ENCODE data around the gene PPP1R14C.
A peak's percentile ranks its signal among the peaks of the same experiment; 100 is the strongest.

The PPP1R14C gene

DNA sequence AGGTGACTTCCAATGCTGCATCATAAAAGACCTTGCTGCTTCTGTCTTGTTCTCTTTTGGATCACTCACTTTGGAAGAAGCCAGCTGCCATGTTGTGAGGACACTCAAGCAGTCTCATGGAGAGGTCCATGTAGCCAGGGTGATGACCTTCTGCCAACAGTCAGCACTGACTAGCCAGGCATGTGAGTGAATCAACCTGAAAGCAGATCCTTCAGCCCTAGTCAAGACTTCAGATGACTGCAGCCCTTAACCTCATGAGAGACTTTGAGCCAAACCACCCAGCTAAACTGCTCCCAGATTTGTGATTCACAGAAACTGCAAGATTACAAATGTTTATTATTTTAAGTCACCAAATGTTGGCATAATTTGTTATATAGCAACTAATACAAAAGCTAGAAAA is 140.0 kb downstream of the PPP1R14C start:
- Histone ChIP-seq H3K4me1 (ENCODE audit: control insufficient read depth in 2 of 2, insufficient read depth in 1 of 2, low read depth in 1 of 2, low read length in 2 of 2) (peaks cover 2 to 24% of the 10 kb centered on the region in 2 donors), H3K9me3 (replicated peaks in 1 of 2; ENCODE audit: control insufficient read depth in 2 of 2, insufficient read depth in 1 of 2, low read depth in 1 of 2, low read length in 2 of 2) (peaks cover 4 to 17% of the 10 kb centered on the region in 2 donors), H3K4me2 (ENCODE audit: insufficient read depth, low read length, poor library complexity, severe bottlenecking) (no peak overlapping the region), H2BK15ac (ENCODE audit: low read length) (no peak overlapping the region), H2AFZ (ENCODE audit: low read length) (no peak overlapping the region), H3K79me1 (ENCODE audit: low read depth, low read length) (no peaks in the 10 kb centered on the region), H3K9ac (ENCODE audit: low read depth, low read length, poor library complexity) (no peak overlapping the region), H3K36me3 (replicated peaks in 1 of 2; ENCODE audit: control insufficient read depth in 2 of 2, insufficient read depth in 2 of 2, low read length in 2 of 2) (no peaks in the 10 kb centered on the region), H3K23ac (ENCODE audit: low read depth, low read length, poor library complexity) (no peak overlapping the region), H4K8ac (ENCODE audit: low read depth, low read length) (no peak overlapping the region), H2BK120ac (ENCODE audit: low read depth, low read length) (no peak overlapping the region), H3K18ac (ENCODE audit: low read length) (no peak overlapping the region), H3K14ac (ENCODE audit: low read length) (no peak overlapping the region), H2AK5ac (ENCODE audit: low read depth, low read length) (no peak overlapping the region), H3K4me3 (ENCODE audit: low read length in 2 of 2) (no peak overlapping the region), H3K4ac (ENCODE audit: low read length) (no peak overlapping the region), H3K27me3 (ENCODE audit: control insufficient read depth in 3 of 3, insufficient read depth in 3 of 3, low read depth in 1 of 3, low read length in 3 of 3) (no peaks in the 10 kb centered on the region), H3K27ac (replicated peaks; ENCODE audit: low read length) (no peak overlapping the region), H2BK12ac (ENCODE audit: low read length) (no peak overlapping the region), H4K91ac (ENCODE audit: low read depth, low read length, poor library complexity) (no peak overlapping the region), H2BK5ac (ENCODE audit: low read length) (no peak overlapping the region)
- no peak for DNase-seq (ENCODE audit: low spot score)

DNA sequence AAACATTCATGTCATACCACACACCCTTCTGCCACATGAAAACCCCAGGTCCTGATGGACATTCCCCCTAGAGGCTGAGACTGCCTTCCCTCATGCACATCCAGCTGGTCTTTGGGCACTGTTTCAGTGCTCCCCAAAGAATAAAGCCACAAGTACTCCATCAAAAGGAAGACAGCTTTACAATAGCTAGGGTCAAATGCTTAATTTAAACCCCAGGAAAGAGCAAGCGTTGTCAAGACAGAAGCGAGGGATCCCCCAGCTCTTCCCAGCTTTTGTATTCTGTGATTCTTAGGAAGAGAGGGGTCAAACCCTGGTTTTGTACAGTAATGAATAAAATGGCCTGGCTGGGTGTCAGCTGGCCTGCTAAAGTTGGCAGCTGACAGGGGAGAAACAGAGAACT is 143.6 kb downstream of the PPP1R14C start:
- Histone ChIP-seq H3K4ac (ENCODE audit: low read length) (no peak overlapping the region), H3K9me3 (replicated peaks in 1 of 2; ENCODE audit: control insufficient read depth in 2 of 2, insufficient read depth in 1 of 2, low read depth in 1 of 2, low read length in 2 of 2) (peaks cover 4 to 23% of the 10 kb centered on the region in 2 donors), H2AFZ (ENCODE audit: low read length) (peak overlapping the region; percentile 33), H2BK5ac (ENCODE audit: low read length) (no peak overlapping the region), H4K91ac (ENCODE audit: low read depth, low read length, poor library complexity) (no peak overlapping the region), H2AK5ac (ENCODE audit: low read depth, low read length) (no peak overlapping the region), H3K36me3 (replicated peaks in 1 of 2; ENCODE audit: control insufficient read depth in 2 of 2, insufficient read depth in 2 of 2, low read length in 2 of 2) (no peaks in the 10 kb centered on the region), H2BK15ac (ENCODE audit: low read length) (no peak overlapping the region), H3K27ac (replicated peaks; ENCODE audit: low read length) (no peak overlapping the region), H3K27me3 (ENCODE audit: control insufficient read depth in 3 of 3, insufficient read depth in 3 of 3, low read depth in 1 of 3, low read length in 3 of 3) (no peaks in the 10 kb centered on the region), H3K23ac (ENCODE audit: low read depth, low read length, poor library complexity) (no peak overlapping the region), H2BK120ac (ENCODE audit: low read depth, low read length) (no peak overlapping the region), H2BK12ac (ENCODE audit: low read length) (no peak overlapping the region), H3K4me3 (ENCODE audit: low read length in 2 of 2) (no peak overlapping the region), H3K14ac (ENCODE audit: low read length) (no peak overlapping the region), H4K8ac (ENCODE audit: low read depth, low read length) (no peak overlapping the region), H3K4me2 (ENCODE audit: insufficient read depth, low read length, poor library complexity, severe bottlenecking) (no peak overlapping the region), H3K79me1 (ENCODE audit: low read depth, low read length) (no peaks in the 10 kb centered on the region), H3K18ac (ENCODE audit: low read length) (no peak overlapping the region), H3K4me1 (ENCODE audit: control insufficient read depth in 2 of 2, insufficient read depth in 1 of 2, low read depth in 1 of 2, low read length in 2 of 2) (peaks cover 5 to 22% of the 10 kb centered on the region in 2 donors), H3K9ac (ENCODE audit: low read depth, low read length, poor library complexity) (no peak overlapping the region)
- DNase-seq (ENCODE audit: low spot score) = no peak
- no CpG with 5 or more reads among the region's 2 CpGs for WGBS, 2 donors (ENCODE audit: extremely low coverage in 2 of 2, insufficient read length in 2 of 2, insufficient replicate concordance in 1 of 2)

DNA sequence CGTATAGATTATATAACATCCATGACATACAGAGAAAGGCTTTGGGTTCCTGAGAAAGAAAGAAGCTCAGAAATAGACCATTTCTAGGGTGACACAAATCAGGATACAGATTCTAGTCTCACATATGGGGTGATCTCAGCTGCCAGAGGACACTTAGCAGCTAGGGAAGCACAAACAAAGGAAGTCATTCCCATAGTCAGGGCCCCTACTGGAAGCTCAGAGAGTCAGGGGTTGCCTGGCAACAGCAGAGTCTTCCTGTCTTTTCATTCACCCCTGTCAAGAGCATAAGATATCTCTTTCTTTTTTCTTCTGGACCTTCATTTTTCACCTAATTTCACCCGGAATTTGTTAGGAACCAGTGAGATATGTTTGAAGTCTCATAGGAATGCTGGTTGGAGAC is 144.1 kb downstream of the PPP1R14C start:
- Histone ChIP-seq H3K27ac (replicated peaks; ENCODE audit: low read length) (no peak overlapping the region), H3K4me1 (ENCODE audit: control insufficient read depth in 2 of 2, insufficient read depth in 1 of 2, low read depth in 1 of 2, low read length in 2 of 2) (peaks cover 5 to 22% of the 10 kb centered on the region in 2 donors), H3K14ac (ENCODE audit: low read length) (no peak overlapping the region), H3K4me2 (ENCODE audit: insufficient read depth, low read length, poor library complexity, severe bottlenecking) (no peak overlapping the region), H3K18ac (ENCODE audit: low read length) (no peak overlapping the region), H2BK15ac (ENCODE audit: low read length) (no peak overlapping the region), H4K8ac (ENCODE audit: low read depth, low read length) (no peak overlapping the region), H3K79me1 (ENCODE audit: low read depth, low read length) (no peaks in the 10 kb centered on the region), H3K27me3 (ENCODE audit: control insufficient read depth in 3 of 3, insufficient read depth in 3 of 3, low read depth in 1 of 3, low read length in 3 of 3) (no peaks in the 10 kb centered on the region), H3K4me3 (ENCODE audit: low read length in 2 of 2) (no peak overlapping the region), H2BK12ac (ENCODE audit: low read length) (no peak overlapping the region), H4K91ac (ENCODE audit: low read depth, low read length, poor library complexity) (no peak overlapping the region), H3K9ac (ENCODE audit: low read depth, low read length, poor library complexity) (no peak overlapping the region), H2BK120ac (ENCODE audit: low read depth, low read length) (no peak overlapping the region), H2BK5ac (ENCODE audit: low read length) (no peak overlapping the region), H2AK5ac (ENCODE audit: low read depth, low read length) (no peak overlapping the region), H3K9me3 (replicated peaks in 1 of 2; ENCODE audit: control insufficient read depth in 2 of 2, insufficient read depth in 1 of 2, low read depth in 1 of 2, low read length in 2 of 2) (peaks cover 4 to 23% of the 10 kb centered on the region in 2 donors), H2AFZ (ENCODE audit: low read length) (peak overlapping the region; percentile 33), H3K23ac (ENCODE audit: low read depth, low read length, poor library complexity) (no peak overlapping the region), H3K36me3 (replicated peaks in 1 of 2; ENCODE audit: control insufficient read depth in 2 of 2, insufficient read depth in 2 of 2, low read length in 2 of 2) (no peaks in the 10 kb centered on the region), H3K4ac (ENCODE audit: low read length) (no peak overlapping the region)
- DNase-seq (ENCODE audit: low spot score) = no peak
- WGBS, 2 donors (ENCODE audit: extremely low coverage in 2 of 2, insufficient read length in 2 of 2, insufficient replicate concordance in 1 of 2) = no CpG with 5 or more reads among the region's 2 CpGs

DNA sequence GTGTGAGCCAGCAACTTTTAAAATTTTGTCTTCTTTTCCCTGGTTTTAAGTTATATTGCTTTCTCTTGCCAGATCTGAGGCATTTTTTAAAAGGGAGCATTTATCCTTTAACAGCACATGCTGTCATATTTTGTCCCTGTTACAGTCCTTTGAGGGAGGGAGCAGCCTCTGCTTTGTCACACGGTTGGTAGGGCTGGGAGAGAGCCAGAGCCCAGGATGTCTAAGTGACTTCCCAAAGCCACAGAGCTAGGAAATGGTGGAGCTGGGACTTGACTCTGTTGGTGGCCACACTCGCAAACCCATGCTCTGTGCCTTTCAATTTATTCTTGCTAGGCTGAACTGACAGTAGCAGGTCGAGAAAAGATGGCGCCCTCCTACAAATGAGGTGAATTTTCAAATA is 145.6 kb downstream of the PPP1R14C start:
- Histone ChIP-seq H3K4me3 (ENCODE audit: low read length in 2 of 2) (no peak overlapping the region), H2AFZ (ENCODE audit: low read length) (no peak overlapping the region), H4K91ac (ENCODE audit: low read depth, low read length, poor library complexity) (no peak overlapping the region), H2BK15ac (ENCODE audit: low read length) (no peak overlapping the region), H3K14ac (ENCODE audit: low read length) (no peak overlapping the region), H3K27ac (replicated peaks; ENCODE audit: low read length) (no peak overlapping the region), H3K9ac (ENCODE audit: low read depth, low read length, poor library complexity) (no peak overlapping the region), H2BK120ac (ENCODE audit: low read depth, low read length) (no peak overlapping the region), H3K79me1 (ENCODE audit: low read depth, low read length) (no peaks in the 10 kb centered on the region), H2BK5ac (ENCODE audit: low read length) (no peak overlapping the region), H3K23ac (ENCODE audit: low read depth, low read length, poor library complexity) (no peak overlapping the region), H2BK12ac (ENCODE audit: low read length) (no peak overlapping the region), H3K4me2 (ENCODE audit: insufficient read depth, low read length, poor library complexity, severe bottlenecking) (no peak overlapping the region), H2AK5ac (ENCODE audit: low read depth, low read length) (no peak overlapping the region), H3K36me3 (replicated peaks in 1 of 2; ENCODE audit: control insufficient read depth in 2 of 2, insufficient read depth in 2 of 2, low read length in 2 of 2) (no peaks in the 10 kb centered on the region), H3K4ac (ENCODE audit: low read length) (no peak overlapping the region), H3K4me1 (ENCODE audit: control insufficient read depth in 2 of 2, insufficient read depth in 1 of 2, low read depth in 1 of 2, low read length in 2 of 2) (peaks cover 5 to 22% of the 10 kb centered on the region in 2 donors), H3K27me3 (ENCODE audit: control insufficient read depth in 3 of 3, insufficient read depth in 3 of 3, low read depth in 1 of 3, low read length in 3 of 3) (no peaks in the 10 kb centered on the region), H3K18ac (ENCODE audit: low read length) (no peak overlapping the region), H3K9me3 (replicated peaks in 1 of 2; ENCODE audit: control insufficient read depth in 2 of 2, insufficient read depth in 1 of 2, low read depth in 1 of 2, low read length in 2 of 2) (peaks cover 2 to 23% of the 10 kb centered on the region in 2 donors), H4K8ac (ENCODE audit: low read depth, low read length) (no peak overlapping the region)
- no peak for DNase-seq (ENCODE audit: low spot score)
- WGBS, 2 donors (ENCODE audit: extremely low coverage in 2 of 2, insufficient read length in 2 of 2, insufficient replicate concordance in 1 of 2) = no CpG with 5 or more reads among the region's 4 CpGs
